Small intestine (tissue), 7 donors: ENCODE results near the gene AXDND1. TPM values are rescaled to one million over a fixed set of nuclear protein-coding genes. Genes with fewer than 3 reads are reported as not detected.

Experiments used
- DNase-seq, 2 donors: peaks; one replicate each; pipeline versions ENCODE4 v3.0.0 to v3.0.0-alpha.2; 2013
- FAIRE-seq: peaks from 2 replicates; lab custom pipeline; 2012; peaks lifted over from hg19 to GRCh38; lab: Jason Lieb, UNC
- H3K27ac ChIP-seq, 3 donors: one replicate each; pipeline ENCODE4 v1.5.1; 2013; ENCODE audit warnings: low read length in 2 of 3, mild to moderate bottlenecking in 2 of 3, control low read depth in 1 of 3, inconsistent platforms in 1 of 3, low read depth in 1 of 3, moderate library complexity in 1 of 3
- H3K27me3 ChIP-seq, 3 donors: one replicate each; pipeline ENCODE4 v1.6.1; 2013; ENCODE audit warnings: low read length in 3 of 3, inconsistent platforms in 1 of 3; ENCODE audit not compliant: control insufficient read depth in 3 of 3, insufficient read depth in 3 of 3
- H3K36me3 ChIP-seq, 3 donors: one replicate each; pipeline ENCODE4 v1.6.1; 2013; ENCODE audit warnings: low read length in 3 of 3, inconsistent platforms in 1 of 3, low read depth in 1 of 3, mild to moderate bottlenecking in 1 of 3, moderate library complexity in 1 of 3; ENCODE audit not compliant: control insufficient read depth in 3 of 3, insufficient read depth in 2 of 3
- H3K4me1 ChIP-seq, 3 donors: one replicate each; pipeline ENCODE4 v1.6.1; 2013; ENCODE audit warnings: low read length in 2 of 3, inconsistent platforms in 1 of 3, low read depth in 1 of 3, mild to moderate bottlenecking in 1 of 3, moderate library complexity in 1 of 3; ENCODE audit not compliant: control insufficient read depth in 3 of 3, insufficient read depth in 2 of 3
- H3K4me3 ChIP-seq, 3 donors: one replicate each; pipeline ENCODE4 v1.5.1; 2013; ENCODE audit warnings: low read length in 3 of 3, control low read depth in 1 of 3, inconsistent platforms in 1 of 3, low read depth in 1 of 3, mild to moderate bottlenecking in 1 of 3, moderate library complexity in 1 of 3
- H3K9me3 ChIP-seq, 2 donors: one replicate each; pipeline ENCODE4 v1.6.1; 2013; ENCODE audit warnings: low read depth in 1 of 2, low read length in 1 of 2; ENCODE audit not compliant: control insufficient read depth in 2 of 2, insufficient read depth in 1 of 2
- WGBS, 3 donors: extraction: QIAGEN DNeasy Blood & Tissue Kit; methylation state at CpG; one replicate each; pipeline ENCODE4 v1.1.7; 2013; 5-methylcytosine and 5-hydroxymethylcytosine counted together
- polyA plus RNA-seq, 4 donors: library from polyadenylated mRNA; stranded (reverse) in 3 of 4; unstranded in 1 of 4; fragments of 200-250 nt in 3 of 4; fragments of 120-200 nt in 1 of 4; gene quantifications; one replicate each; pipeline versions ENCODE4 v1.2.1 to v1.2.3, GENCODE V29; 2013
- donor health status: healthy with polysubstance abuse.
- donor health status: control.
- donor health status: control.
- donor health status: Bipolar disorder and iron deficiency.
- donor health status: healthy.

AXDND1 gene
- polyA plus RNA-seq, 4 donors = 0.22 to 28.0 (median 6.7) TPM

DNA sequence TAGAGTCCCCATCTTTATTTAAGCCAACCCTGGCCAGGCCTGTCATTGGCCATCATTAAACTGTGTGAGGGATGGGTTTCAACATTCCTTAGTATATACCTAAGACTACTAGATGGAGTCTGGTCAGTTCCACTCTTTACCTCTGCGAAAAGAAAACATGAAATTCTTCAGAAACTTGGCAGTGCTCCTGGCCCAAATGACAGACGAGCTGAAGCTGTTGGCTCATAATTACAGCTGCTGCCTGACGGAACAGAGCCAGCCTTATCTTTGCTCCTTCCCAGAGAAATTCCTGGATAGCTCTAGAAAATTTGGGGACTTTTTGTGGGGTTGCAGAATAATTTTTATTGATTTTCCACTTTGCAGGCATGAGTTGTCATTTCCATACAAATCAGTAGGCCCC is 179.6 kb downstream of the AXDND1 start:
- FAIRE-seq = no peak
- no peak overlapping the region for H3K4me3 ChIP-seq
- DNase-seq = no peak
- WGBS, 3 donors = 52 to 78% (median 64%) methylated on average over 3 of the region's 3 CpGs
- H3K27ac ChIP-seq = no peak overlapping the region
- H3K27me3 ChIP-seq = peaks cover 0 to 3% (median 0%) of the 10 kb centered on the region in 3 donors
- no peaks in the 10 kb centered on the region for H3K36me3 ChIP-seq
- peaks cover 0 to 3% of the 10 kb centered on the region in 2 donors for H3K9me3 ChIP-seq
- H3K4me1 ChIP-seq = no peaks in the 10 kb centered on the region

DNA sequence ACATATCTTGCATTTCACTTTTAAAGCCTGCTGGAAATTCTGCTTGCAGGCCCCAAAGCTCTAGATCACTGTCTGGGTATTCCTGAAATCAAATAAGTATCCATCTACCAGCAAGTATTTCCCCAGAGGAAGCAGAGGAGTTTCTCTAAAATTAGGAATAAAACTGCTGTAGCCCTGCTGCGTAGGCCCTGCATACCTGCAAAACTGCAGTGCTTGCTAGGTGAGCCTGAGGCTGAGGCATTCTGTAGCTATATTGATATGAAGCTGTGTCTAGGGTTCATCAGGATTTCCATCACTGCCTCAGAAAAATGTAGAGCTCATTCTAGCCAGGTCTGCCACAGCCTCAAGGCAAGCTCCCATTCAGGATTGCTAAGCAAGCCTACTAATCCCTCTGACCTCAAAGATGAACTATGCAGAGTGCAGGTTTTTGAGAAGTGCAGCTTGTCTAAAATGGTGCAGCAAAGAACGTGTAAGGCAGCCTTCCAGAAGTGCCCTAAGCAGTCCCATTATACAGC is 181.3 kb downstream of the AXDND1 start:
- Histone ChIP-seq H3K4me1 (no peaks in the 10 kb centered on the region), H3K27ac (no peak overlapping the region), H3K27me3 (no peaks in the 10 kb centered on the region), H3K9me3 (no peaks in the 10 kb centered on the region), H3K36me3 (no peaks in the 10 kb centered on the region), H3K4me3 (no peak overlapping the region)
- FAIRE-seq = no peak
- 73 to 93% (median 77%) methylated on average over 2 of the region's 2 CpGs for WGBS, 3 donors
- no peak for DNase-seq

DNA sequence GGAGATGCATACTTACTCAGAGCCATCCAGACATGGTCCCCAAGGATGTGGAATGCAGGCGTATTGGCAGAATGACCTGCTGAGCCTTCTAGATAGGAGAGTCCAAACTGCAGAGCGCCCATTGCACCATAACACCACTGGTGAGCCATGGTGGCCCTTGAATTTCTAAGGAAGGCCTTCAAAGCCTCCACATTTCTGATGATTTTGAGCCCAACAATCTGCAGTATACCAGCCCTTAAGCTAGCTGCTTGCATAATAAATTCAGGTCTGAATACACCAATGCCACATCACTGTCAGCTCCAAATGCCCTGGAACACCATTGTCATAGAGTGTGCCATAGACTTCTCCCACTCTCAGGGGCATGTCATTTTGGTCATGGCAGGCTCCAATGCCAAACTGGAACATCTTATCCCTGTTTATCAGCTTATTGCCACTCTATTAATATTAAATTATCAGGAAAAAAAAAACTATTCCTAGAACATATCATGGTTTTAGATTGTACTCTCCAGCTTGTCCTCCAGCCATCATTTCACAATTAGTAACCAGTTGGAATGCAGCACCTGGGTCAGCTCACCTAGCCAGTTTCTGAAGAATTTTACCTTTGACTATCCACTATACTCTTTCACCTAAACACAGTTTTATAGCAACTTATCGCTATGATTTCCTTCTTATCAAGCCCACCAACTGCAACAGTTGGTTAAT is 183.0 kb downstream of the AXDND1 start:
- DNase-seq (no peak), FAIRE-seq (no peak)
- H3K36me3 ChIP-seq = no peaks in the 10 kb centered on the region
- H3K27ac ChIP-seq = no peak overlapping the region
- H3K9me3 ChIP-seq = no peaks in the 10 kb centered on the region
- H3K27me3 ChIP-seq = no peaks in the 10 kb centered on the region
- H3K4me1 ChIP-seq = no peaks in the 10 kb centered on the region
- no peak overlapping the region for H3K4me3 ChIP-seq
- 48 to 59% (median 50%) methylated on average over 3 of the region's 3 CpGs for WGBS, 3 donors

DNA sequence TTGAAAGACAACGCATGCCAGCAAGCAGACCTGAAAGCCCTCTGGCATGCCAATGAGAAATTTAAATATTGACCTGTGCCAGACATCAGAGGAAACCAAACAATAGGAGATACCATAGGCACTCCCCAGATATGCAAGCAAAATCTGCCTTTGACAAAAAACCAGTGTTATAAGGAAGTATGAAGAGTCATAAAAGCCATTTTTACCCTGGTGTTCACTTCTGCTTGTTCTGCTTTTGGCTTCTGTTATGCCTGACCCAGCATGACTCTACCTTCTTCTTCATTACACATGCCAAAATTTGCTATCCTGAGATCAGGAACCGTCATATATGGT is 183.6 kb downstream of the AXDND1 start:
- Histone ChIP-seq H3K4me3 (no peak overlapping the region), H3K27me3 (no peaks in the 10 kb centered on the region), H3K27ac (no peak overlapping the region), H3K9me3 (no peaks in the 10 kb centered on the region), H3K4me1 (no peaks in the 10 kb centered on the region), H3K36me3 (no peaks in the 10 kb centered on the region)
- 49 to 74% (median 61%) methylated on average over 2 of the region's 2 CpGs for WGBS, 3 donors
- DNase-seq (no peak), FAIRE-seq (no peak)

DNA sequence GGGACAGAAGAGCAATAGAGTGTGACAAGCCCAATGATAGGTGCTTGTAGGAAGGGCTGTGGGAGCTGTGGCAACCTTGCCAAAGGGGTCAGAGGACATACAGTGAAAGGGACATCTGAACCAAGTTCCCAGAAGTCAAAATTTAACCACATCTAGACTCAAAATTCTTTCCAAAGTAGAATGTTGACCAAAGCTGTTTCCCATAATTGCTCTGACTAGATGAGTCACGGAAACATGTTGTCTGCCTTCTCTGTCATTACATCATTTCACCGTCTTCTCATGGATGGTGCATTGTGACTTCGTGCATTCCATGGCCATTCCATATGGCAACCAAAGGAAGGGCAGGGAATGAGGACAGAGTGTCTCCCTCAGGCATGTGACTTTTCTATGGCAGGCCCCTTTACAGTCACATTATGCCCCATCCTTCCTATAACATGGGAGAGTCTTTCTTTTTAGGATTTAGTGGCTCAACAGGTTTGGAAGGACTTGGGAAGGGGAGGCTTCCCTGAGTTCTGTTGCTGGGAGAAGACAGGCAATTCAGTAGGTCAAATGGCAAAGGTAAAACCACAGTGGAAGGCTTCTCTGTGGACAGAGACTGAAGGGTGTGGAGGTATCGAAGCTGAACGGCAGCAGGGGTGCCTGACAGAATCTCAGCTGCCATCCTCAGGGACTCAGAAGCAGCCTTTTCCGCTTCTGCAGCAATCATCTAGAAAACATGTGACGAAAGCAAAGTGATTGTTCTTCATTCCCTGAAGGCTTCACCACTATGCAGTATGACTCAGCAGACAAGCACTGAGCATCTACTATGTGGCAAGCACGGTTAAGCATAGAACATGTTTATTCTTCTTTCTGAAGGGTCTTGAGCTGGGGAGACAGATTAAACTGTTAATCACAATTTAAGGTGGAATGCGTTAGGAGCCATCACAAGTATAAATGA is 185.2 kb downstream of the AXDND1 start:
- WGBS, 3 donors = 61 to 65% (median 63%) methylated on average over 9 of the region's 9 CpGs
- Histone ChIP-seq H3K27ac (no peak overlapping the region), H3K4me1 (no peaks in the 10 kb centered on the region), H3K27me3 (no peaks in the 10 kb centered on the region), H3K4me3 (no peak overlapping the region), H3K36me3 (no peaks in the 10 kb centered on the region), H3K9me3 (no peaks in the 10 kb centered on the region)
- DNase-seq (no peak), FAIRE-seq (no peak)

DNA sequence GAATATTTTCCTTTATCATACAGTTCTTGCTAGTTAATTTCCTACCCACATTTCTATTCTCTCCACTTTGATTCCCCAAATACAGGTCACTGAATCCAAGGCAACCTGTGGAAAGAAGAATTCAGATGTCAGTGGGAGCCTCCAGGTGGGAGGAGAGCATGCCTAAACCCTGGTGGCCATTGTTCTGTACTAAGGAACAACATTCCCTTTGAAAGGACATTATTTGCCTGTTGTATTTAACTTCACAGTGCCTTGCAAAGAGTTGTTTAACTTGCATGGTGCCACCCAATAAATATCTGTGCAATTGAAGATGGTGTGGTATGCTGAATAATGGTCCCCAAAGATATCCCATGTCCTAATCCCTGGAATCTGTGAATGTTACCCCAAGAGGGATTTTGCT is 188.7 kb downstream of the AXDND1 start:
- no peak overlapping the region for H3K4me3 ChIP-seq
- no peaks in the 10 kb centered on the region for H3K4me1 ChIP-seq
- no peak overlapping the region for H3K27ac ChIP-seq
- no peaks in the 10 kb centered on the region for H3K9me3 ChIP-seq
- H3K36me3 ChIP-seq = no peaks in the 10 kb centered on the region
- no peaks in the 10 kb centered on the region for H3K27me3 ChIP-seq
- DNase-seq = no peak
- no peak for FAIRE-seq

DNA sequence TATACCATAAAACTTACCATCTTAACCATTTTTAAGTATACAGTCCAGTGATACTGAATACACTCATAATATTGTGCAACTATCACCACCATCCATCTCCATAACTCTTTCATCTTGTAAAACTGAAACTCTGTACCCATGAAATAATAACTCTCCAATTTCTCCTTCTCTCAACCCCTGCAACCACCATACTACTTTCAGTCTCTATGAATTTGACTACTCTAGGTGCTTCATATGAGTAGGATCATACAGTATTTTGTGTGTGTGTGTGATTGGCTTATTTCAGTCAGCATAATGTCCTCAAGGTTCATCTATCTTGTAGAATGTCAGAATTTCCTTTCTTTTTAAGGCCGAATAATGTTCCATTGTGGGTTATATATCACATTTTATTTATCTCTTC is 192.3 kb downstream of the AXDND1 start:
- no peak for FAIRE-seq
- H3K27ac ChIP-seq = no peak overlapping the region
- H3K4me3 ChIP-seq = no peak overlapping the region
- H3K9me3 ChIP-seq = no peaks in the 10 kb centered on the region
- H3K27me3 ChIP-seq = no peaks in the 10 kb centered on the region
- WGBS, 3 donors = 87 to 97% (median 90%) methylated on average over 1 of the region's 1 CpG
- H3K36me3 ChIP-seq = no peaks in the 10 kb centered on the region
- no peak for DNase-seq
- no peaks in the 10 kb centered on the region for H3K4me1 ChIP-seq

DNA sequence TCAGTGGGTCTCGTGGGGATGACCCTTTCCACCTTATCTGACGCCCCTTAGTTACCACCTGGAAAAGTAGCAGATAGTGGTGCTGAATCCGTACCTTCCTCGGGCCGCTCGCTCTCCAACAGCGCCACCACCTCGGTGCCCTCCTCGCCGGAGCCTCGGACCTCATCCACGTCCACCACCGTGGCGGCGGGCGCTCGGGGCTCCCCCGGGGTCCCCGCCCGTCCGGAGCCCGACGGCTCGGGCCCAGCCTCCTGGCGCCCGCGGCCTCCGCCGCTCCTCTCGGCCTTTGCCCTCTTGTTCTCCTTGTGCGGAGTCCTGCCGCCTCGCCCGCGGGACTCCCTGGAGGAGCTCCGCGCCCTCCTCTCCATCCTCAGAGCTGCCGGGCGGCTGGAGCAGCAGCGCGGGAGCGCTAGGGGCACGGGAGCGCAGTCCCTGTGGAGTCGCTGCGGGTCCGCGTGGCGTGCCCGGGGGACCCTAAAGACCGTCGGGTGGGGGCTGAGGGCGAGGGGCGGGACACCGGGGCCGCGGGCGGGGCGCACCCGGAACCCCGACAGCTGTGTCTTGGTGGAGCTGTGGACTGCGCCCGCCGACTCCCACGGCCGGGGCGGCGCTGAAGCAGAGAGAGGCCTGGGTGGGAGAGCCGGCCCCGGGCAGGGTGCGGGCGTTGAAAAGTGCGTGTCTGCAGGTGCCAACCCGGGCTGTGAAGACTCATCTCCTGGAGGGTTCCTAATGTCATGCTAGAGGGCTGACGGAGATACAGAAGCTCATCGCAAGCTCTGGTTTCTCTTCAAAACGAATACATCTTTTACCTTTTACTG is 209.9 kb downstream of the AXDND1 start, which contains the start of gene NPHS2:
Gene NPHS2, minus strand, starts transcription at position 452 of the 818 bp plus-strand sequence. Its CDS starts 84 bp downstream, at position 368.
- no peaks in the 10 kb centered on the region for H3K36me3 ChIP-seq
- H3K4me3 ChIP-seq = peak within 1 kb of the TSS in 1 of 3 donors; percentile 40
- 3 to 6% (median 4%) methylated on average over 52 to 77 of the region's 77 CpGs for WGBS, 3 donors
- FAIRE-seq (no peak), DNase-seq (peak; percentile 43 to 59)
- H3K9me3 ChIP-seq = no peaks in the 10 kb centered on the region
- no peak within 1 kb of the TSS for H3K27ac ChIP-seq
- H3K4me1 ChIP-seq = no peaks in the 10 kb centered on the region
- peaks cover 2 to 28% (median 8%) of the 10 kb centered on the region in 3 donors for H3K27me3 ChIP-seq
